ENCODE data around the gene SNAPIN.
"Not testable (repeated sequence)": the region's sequence is repeated elsewhere in the genome, so short reads cannot be mapped to it uniquely, and the experiment has no call there.

SNAPIN gene

GRCh38 chr1:153627715-153628626 lies 30.5 kb upstream of the SNAPIN start, which contains the start of gene S100A1:
Gene S100A1, plus strand, starts transcription at chr1:153628434. Its CDS starts 2,088 bp downstream, at chr1:153630522.
- DNase-seq = no peak

- DNase-seq = no peak
These were observed 29.7 kb upstream of the SNAPIN start for GRCh38 chr1:153628638-153629342.

GRCh38 chr1:153629343-153629665 lies 29.2 kb upstream of the SNAPIN start:
- no peak for DNase-seq

- no peak for DNase-seq
These were observed 28.5 kb upstream of the SNAPIN start for GRCh38 chr1:153629971-153630370.

- no peak for DNase-seq
These were observed 28.1 kb upstream of the SNAPIN start for GRCh38 chr1:153630384-153630783.

- no peak for DNase-seq
These were observed 27.2 kb upstream of the SNAPIN start for GRCh38 chr1:153631047-153632022.

GRCh38 chr1:153633161-153633753 lies 25.2 kb upstream of the SNAPIN start:
- DNase-seq = no peak

GRCh38 chr1:153633754-153634665 lies 24.5 kb upstream of the SNAPIN start, which contains the start of gene CHTOP:
Gene CHTOP, plus strand, starts transcription at chr1:153634066. Its CDS starts 2,523 bp downstream, at chr1:153636589.
- DNase-seq = peak; percentile 98

- DNase-seq = no peak
These were observed 22.6 kb upstream of the SNAPIN start for GRCh38 chr1:153635872-153636271.

GRCh38 chr1:153636312-153636711 lies 22.2 kb upstream of the SNAPIN start:
- DNase-seq = no peak

- no peak for DNase-seq
These were observed 20.2 kb upstream of the SNAPIN start for GRCh38 chr1:153638261-153638660.

- DNase-seq = no peak
These were observed 19.2 kb upstream of the SNAPIN start for GRCh38 chr1:153639280-153639679.

- DNase-seq = not testable (repeated sequence)
These were observed 18.3 kb upstream of the SNAPIN start for GRCh38 chr1:153640213-153640612.

GRCh38 chr1:153640861-153641260 lies 17.6 kb upstream of the SNAPIN start:
- DNase-seq = no peak

GRCh38 chr1:153642161-153642560 lies 16.3 kb upstream of the SNAPIN start:
- DNase-seq = no peak

GRCh38 chr1:153643100-153643499 lies 15.4 kb upstream of the SNAPIN start:
- DNase-seq = no peak

- no peak for DNase-seq
These were observed 14.7 kb upstream of the SNAPIN start for GRCh38 chr1:153643816-153644215.

GRCh38 chr1:153646672-153647345 lies 11.7 kb upstream of the SNAPIN start:
- no peak for DNase-seq

GRCh38 chr1:153647346-153647714 lies 11.2 kb upstream of the SNAPIN start:
- no peak for DNase-seq

- no peak for DNase-seq
These were observed 10.4 kb upstream of the SNAPIN start for GRCh38 chr1:153648000-153648643.

All from stimulated activated CD4-positive, alpha-beta T cell treated with anti-CD3 and anti-CD28 coated beads, Interleukin-1b, Interleukin-23, amount 100 ng/mL, for 48 hours (primary cell).